Measurements from ENCODE around the gene DLL4.

Gene DLL4

GRCh38 chr15:40909662-40910630, 19.2 kb upstream of the DLL4 start:
- no peak for ATAC-seq (ENCODE audit: insufficient read depth, low read depth)

DNA sequence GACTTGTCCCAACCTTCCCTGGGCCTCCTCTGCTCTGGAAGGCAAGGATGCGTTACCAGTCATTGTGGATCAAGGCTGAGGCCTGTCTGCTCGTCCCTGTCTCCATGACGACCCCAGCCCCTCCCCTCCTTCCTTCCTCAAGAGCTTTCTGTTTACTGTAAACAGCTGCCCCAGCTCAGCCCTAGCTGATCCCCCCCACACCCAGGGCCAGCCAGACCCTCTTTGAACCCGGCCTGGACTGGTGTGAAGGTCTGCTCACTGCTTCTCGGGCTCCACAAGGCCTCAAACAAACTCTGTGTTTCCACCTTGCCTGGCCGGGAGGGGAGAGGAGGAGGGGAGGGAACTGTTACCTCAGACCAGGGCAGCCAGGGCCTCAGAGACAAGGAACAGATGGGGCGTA, 18.0 kb upstream of the DLL4 start:
- Histone ChIP-seq H3K4me2 (ENCODE audit: insufficient read depth, low read length) (no peak overlapping the region), H2AFZ (ENCODE audit: low read depth, low read length) (no peak overlapping the region), H3K9ac (ENCODE audit: low read depth, low read length) (no peak overlapping the region), H3K27ac (ENCODE audit: low read length) (no peak overlapping the region), H3K79me2 (ENCODE audit: insufficient read depth, low read length) (no peaks in the 10 kb centered on the region), H3K27me3 (ENCODE audit: insufficient read depth, low read length, poor library complexity) (no peaks in the 10 kb centered on the region), H4K20me1 (ENCODE audit: insufficient read depth, low read length) (no peaks in the 10 kb centered on the region), H3K4me3 (ENCODE audit: low read depth in 1 of 2, low read length in 2 of 2) (no peak overlapping the region), H3K4me1 (ENCODE audit: insufficient read depth, low read length) (peaks cover 14% of the 10 kb centered on the region), H3K9me3 (ENCODE audit: insufficient read depth, low read length, severe bottlenecking) (no peaks in the 10 kb centered on the region), H3K36me3 (ENCODE audit: insufficient read depth, low read length) (no peaks in the 10 kb centered on the region)
- ATAC-seq (ENCODE audit: insufficient read depth, low read depth) (no peak), DNase-seq (no peak)
- TF ChIP-seq EZH2 (IDR thresholded peaks at IDR 0.05; ENCODE audit: borderline replicate concordance, low read depth, low read length, severe bottlenecking), result no peak
- TF ChIP-seq, protein P1, sequence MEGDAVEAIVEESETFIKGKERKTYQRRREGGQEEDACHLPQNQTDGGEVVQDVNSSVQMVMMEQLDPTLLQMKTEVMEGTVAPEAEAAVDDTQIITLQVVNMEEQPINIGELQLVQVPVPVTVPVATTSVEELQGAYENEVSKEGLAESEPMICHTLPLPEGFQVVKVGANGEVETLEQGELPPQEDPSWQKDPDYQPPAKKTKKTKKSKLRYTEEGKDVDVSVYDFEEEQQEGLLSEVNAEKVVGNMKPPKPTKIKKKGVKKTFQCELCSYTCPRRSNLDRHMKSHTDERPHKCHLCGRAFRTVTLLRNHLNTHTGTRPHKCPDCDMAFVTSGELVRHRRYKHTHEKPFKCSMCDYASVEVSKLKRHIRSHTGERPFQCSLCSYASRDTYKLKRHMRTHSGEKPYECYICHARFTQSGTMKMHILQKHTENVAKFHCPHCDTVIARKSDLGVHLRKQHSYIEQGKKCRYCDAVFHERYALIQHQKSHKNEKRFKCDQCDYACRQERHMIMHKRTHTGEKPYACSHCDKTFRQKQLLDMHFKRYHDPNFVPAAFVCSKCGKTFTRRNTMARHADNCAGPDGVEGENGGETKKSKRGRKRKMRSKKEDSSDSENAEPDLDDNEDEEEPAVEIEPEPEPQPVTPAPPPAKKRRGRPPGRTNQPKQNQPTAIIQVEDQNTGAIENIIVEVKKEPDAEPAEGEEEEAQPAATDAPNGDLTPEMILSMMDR (IDR thresholded peaks at IDR 0.05; ENCODE audit: borderline replicate concordance, extremely low read depth, low read length, poor library complexity, severe bottlenecking), result no peak

More at GRCh38 chr15:40909662-40910630, 19.2 kb upstream of the DLL4 start:
- Histone ChIP-seq H3K79me2 (ENCODE audit: insufficient read depth, low read length) (no peaks in the 10 kb centered on the region), H4K20me1 (ENCODE audit: insufficient read depth, low read length) (peaks cover 6% of the 10 kb centered on the region; the same call in 1 of the 2 replicates), H3K9ac (ENCODE audit: low read depth, low read length) (no peak overlapping the region), H3K9me3 (ENCODE audit: insufficient read depth, low read length, severe bottlenecking) (no peaks in the 10 kb centered on the region), H3K4me2 (ENCODE audit: insufficient read depth, low read length) (no peak overlapping the region), H3K27ac (ENCODE audit: low read length) (no peak overlapping the region), H3K36me3 (ENCODE audit: insufficient read depth, low read length) (peaks cover under 1% of the 10 kb centered on the region; the same call in 1 of the 2 replicates), H3K4me1 (ENCODE audit: insufficient read depth, low read length) (peaks cover 14% of the 10 kb centered on the region), H3K27me3 (ENCODE audit: insufficient read depth, low read length, poor library complexity) (no peaks in the 10 kb centered on the region), H3K4me3 (ENCODE audit: low read depth in 1 of 2, low read length in 2 of 2) (no peak overlapping the region), H2AFZ (ENCODE audit: low read depth, low read length) (no peak overlapping the region)
- TF ChIP-seq, protein P1 (IDR thresholded peaks at IDR 0.05; ENCODE audit: borderline replicate concordance, extremely low read depth, low read length, poor library complexity, severe bottlenecking), result no peak
- TF ChIP-seq EZH2 (IDR thresholded peaks at IDR 0.05; ENCODE audit: borderline replicate concordance, low read depth, low read length, severe bottlenecking), result no peak
- DNase-seq, result no peak

- ATAC-seq (ENCODE audit: insufficient read depth, low read depth) (no peak), DNase-seq (no peak)
- no peaks in the 10 kb centered on the region for H3K27me3 ChIP-seq (ENCODE audit: insufficient read depth, low read length, poor library complexity)
- no peak overlapping the region for H3K27ac ChIP-seq (ENCODE audit: low read length)
- no peak overlapping the region for H2AFZ ChIP-seq (ENCODE audit: low read depth, low read length)
- no peaks in the 10 kb centered on the region for H3K36me3 ChIP-seq (ENCODE audit: insufficient read depth, low read length)
- peaks cover 8% of the 10 kb centered on the region for H3K4me1 ChIP-seq (ENCODE audit: insufficient read depth, low read length)
- H3K9me3 ChIP-seq (ENCODE audit: insufficient read depth, low read length, severe bottlenecking), result no peaks in the 10 kb centered on the region
- no peak for TF ChIP-seq EZH2 (IDR thresholded peaks at IDR 0.05; ENCODE audit: borderline replicate concordance, low read depth, low read length, severe bottlenecking)
- TF ChIP-seq, protein P1 (IDR thresholded peaks at IDR 0.05; ENCODE audit: borderline replicate concordance, extremely low read depth, low read length, poor library complexity, severe bottlenecking), result no peak
- no peaks in the 10 kb centered on the region for H4K20me1 ChIP-seq (ENCODE audit: insufficient read depth, low read length)
- H3K79me2 ChIP-seq (ENCODE audit: insufficient read depth, low read length), result no peaks in the 10 kb centered on the region
- no peak overlapping the region for H3K4me2 ChIP-seq (ENCODE audit: insufficient read depth, low read length)
- no peak overlapping the region for H3K9ac ChIP-seq (ENCODE audit: low read depth, low read length)
- H3K4me3 ChIP-seq (ENCODE audit: low read depth in 1 of 2, low read length in 2 of 2), result no peak overlapping the region
These were observed 17.4 kb upstream of the DLL4 start for GRCh38 chr15:40911693-40912092.
